Duodenal mucosa (tissue), 2 donors: Measurements from ENCODE around the gene SLC6A12.
A peak's percentile ranks its signal among the peaks of the same experiment; 100 is the strongest.

Experiments used
- H3K27ac ChIP-seq: one replicate; pipeline ENCODE4 v1.7.0; 2013; ENCODE audit warnings: low read depth, low read length
- H3K27me3 ChIP-seq, 2 donors: one replicate each; pipeline ENCODE4 v1.7.0; 2013; ENCODE audit warnings: low read length in 2 of 2, control low read depth in 1 of 2; ENCODE audit not compliant: insufficient read depth in 2 of 2, control insufficient read depth in 1 of 2
- H3K36me3 ChIP-seq, 2 donors: one replicate each; pipeline ENCODE4 v1.7.0; 2013; ENCODE audit warnings: low read length in 2 of 2, control low read depth in 1 of 2; ENCODE audit not compliant: insufficient read depth in 2 of 2, control insufficient read depth in 1 of 2
- H3K4me1 ChIP-seq, 2 donors: one replicate each; pipeline ENCODE4 v1.7.0; 2013; ENCODE audit warnings: low read length in 2 of 2, control low read depth in 1 of 2; ENCODE audit not compliant: insufficient read depth in 2 of 2, control insufficient read depth in 1 of 2
- H3K4me3 ChIP-seq, 2 donors: one replicate each; pipeline ENCODE4 v1.7.0; 2013; ENCODE audit warnings: low read length in 2 of 2, low read depth in 1 of 2
- H3K9ac ChIP-seq, 2 donors: one replicate each; pipeline ENCODE4 v1.7.0; 2013; ENCODE audit warnings: low read length in 2 of 2, low read depth in 1 of 2
- H3K9me3 ChIP-seq, 2 donors: one replicate each; pipeline ENCODE4 v1.7.0; 2013; ENCODE audit warnings: low read length in 2 of 2, control low read depth in 1 of 2; ENCODE audit not compliant: control insufficient read depth in 1 of 2

SLC6A12 gene

DNA sequence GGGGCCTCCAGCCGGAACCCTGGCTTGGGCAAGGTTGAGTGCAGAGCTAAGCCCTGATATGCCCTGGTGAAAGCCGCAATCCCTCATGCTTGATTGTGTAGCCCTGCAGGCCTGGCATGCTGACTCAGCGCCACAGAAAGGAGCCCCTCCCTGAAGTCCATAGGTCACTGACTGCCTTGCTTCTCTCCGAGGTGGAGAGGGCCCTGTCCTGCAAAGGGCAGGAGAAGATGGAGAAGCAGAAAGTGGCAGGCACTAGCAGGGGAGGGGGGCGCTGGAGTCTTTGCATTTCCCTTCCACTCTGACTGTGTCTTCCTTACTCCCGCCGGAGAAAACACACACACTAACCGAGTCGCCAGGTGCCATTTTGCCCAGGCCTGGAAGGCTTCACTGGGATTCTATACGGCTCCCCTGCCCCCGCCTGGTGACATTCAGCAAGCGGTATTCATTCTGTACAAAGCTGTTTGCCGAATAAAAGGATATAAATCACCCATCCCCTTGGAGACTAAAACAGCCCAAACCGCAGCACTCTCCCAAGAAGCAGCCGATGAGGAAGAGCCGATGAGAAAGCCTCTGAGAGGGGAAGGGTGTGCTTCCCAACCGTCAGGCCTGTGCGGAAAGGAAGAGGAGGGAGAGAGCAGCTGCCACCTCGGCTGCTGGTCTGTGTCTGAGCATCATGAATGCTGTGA lies 69.8 kb downstream of the SLC6A12 start:
- Histone ChIP-seq H3K9me3 (no peaks in the 10 kb centered on the region), H3K9ac (peak overlapping the region in 1 of 2 donors; percentile 4), H3K27me3 (peaks cover 5 to 9% of the 10 kb centered on the region in 2 donors), H3K4me3 (peak overlapping the region; percentile 20 to 44), H3K4me1 (peaks cover 20 to 38% of the 10 kb centered on the region in 2 donors), H3K27ac (peak overlapping the region; percentile 80), H3K36me3 (no peaks in the 10 kb centered on the region)

DNA sequence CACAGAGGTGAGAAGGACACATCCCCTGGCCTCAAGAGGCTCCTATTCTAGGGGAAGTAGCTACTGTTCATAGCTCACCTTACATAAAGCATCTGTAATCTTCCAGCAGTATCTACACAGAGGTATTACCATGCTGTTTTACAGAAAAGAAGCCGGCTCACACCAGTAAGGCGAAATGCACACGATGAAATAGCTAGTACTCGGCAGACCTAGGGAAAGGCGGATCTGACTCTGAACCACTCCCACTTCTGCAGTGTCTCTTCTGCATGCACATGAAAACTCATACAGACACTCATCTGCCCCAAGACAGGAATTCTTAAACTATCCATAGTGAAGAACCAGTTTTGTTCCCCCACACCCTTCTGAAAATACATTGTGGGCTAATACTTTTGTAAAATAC lies 73.8 kb downstream of the SLC6A12 start:
- H3K4me3 ChIP-seq, result peak overlapping the region in 1 of 2 donors; percentile 29
- peaks cover 5 to 12% of the 10 kb centered on the region in 2 donors for H3K27me3 ChIP-seq

More for the DNA sequence above, 73.8 kb downstream of the SLC6A12 start:
- Histone ChIP-seq H3K9me3 (no peaks in the 10 kb centered on the region), H3K4me1 (peaks cover 16 to 35% of the 10 kb centered on the region in 2 donors), H3K9ac (no peak overlapping the region), H3K27ac (no peak overlapping the region), H3K36me3 (no peaks in the 10 kb centered on the region)
